Measurements from ENCODE around the gene RAB11FIP4.

Gene RAB11FIP4

GRCh38 chr17:31566992-31567373 is 175.5 kb downstream of the RAB11FIP4 start:
- no peak for DNase-seq (ENCODE audit: low read depth)

- no peak for DNase-seq (ENCODE audit: low read depth)
Measured at GRCh38 chr17:31568121-31568520, 176.6 kb downstream of the RAB11FIP4 start.

- DNase-seq (ENCODE audit: low read depth), result no peak
Measured at GRCh38 chr17:31568539-31568938, 177.1 kb downstream of the RAB11FIP4 start.

GRCh38 chr17:31570231-31570630 is 178.8 kb downstream of the RAB11FIP4 start:
- no peak for DNase-seq (ENCODE audit: low read depth)

- peak; percentile 90 for DNase-seq (ENCODE audit: low read depth)
Measured at GRCh38 chr17:31570951-31571892, 179.7 kb downstream of the RAB11FIP4 start.

- no peak for DNase-seq (ENCODE audit: low read depth)
Measured at GRCh38 chr17:31572341-31572740, 180.9 kb downstream of the RAB11FIP4 start.

GRCh38 chr17:31573047-31573446 is 181.6 kb downstream of the RAB11FIP4 start:
- DNase-seq (ENCODE audit: low read depth), result no peak

- DNase-seq (ENCODE audit: low read depth), result no peak
Measured at GRCh38 chr17:31573861-31574260, 182.4 kb downstream of the RAB11FIP4 start.

- no peak for DNase-seq (ENCODE audit: low read depth)
Measured at GRCh38 chr17:31574458-31574857, 183.0 kb downstream of the RAB11FIP4 start.

- DNase-seq (ENCODE audit: low read depth), result no peak
Measured at GRCh38 chr17:31575043-31575442, 183.6 kb downstream of the RAB11FIP4 start.

DNA sequence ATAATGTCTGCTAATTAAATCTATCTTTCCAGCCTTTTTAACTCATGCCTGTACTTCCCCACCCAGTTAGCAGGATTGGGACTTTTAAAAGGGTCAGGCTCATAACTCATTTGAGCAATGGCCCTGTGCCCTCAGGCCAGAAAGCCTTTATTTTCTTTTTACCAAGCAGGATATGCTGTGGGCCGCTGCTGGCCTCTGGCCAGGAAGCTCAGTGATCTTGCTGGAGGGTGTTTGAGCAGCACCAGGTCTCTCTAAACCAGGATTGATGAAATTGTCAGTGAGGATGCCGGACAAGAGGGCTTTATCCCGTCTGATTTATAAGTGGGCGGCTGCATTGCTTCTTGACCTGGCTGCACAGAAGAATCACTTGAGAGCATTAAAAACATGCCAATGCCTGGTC is 187.8 kb downstream of the RAB11FIP4 start:
- DNase-seq (ENCODE audit: low read depth), result peak; percentile 88

DNA sequence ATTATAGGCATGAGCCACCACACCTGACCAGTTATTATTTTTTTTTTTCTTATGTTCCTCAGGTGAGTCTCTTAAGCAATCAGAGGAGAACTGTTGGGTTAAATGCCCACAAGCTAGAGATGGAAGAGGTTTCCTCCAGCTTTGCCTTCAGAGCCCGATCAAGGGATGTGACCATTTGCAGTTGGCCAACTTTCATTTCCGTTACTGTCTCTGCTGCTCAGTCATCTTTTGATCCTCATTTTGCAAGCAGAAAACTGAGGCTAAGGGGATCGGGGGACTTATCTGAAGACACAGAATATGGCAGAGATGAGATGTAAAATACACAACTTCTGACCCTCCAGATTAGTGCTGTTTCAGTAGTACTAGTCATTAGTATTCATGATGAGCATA is 188.8 kb downstream of the RAB11FIP4 start:
- no peak for DNase-seq (ENCODE audit: low read depth)

- DNase-seq (ENCODE audit: low read depth), result peak; percentile 95
Measured at GRCh38 chr17:31580706-31581490, 189.4 kb downstream of the RAB11FIP4 start.

GRCh38 chr17:31581491-31581890 is 190.0 kb downstream of the RAB11FIP4 start:
- DNase-seq (ENCODE audit: low read depth), result peak; percentile 60

GRCh38 chr17:31582151-31582907 is 190.9 kb downstream of the RAB11FIP4 start:
- peak; percentile 52 for DNase-seq (ENCODE audit: low read depth)

- DNase-seq (ENCODE audit: low read depth), result no peak
Measured at GRCh38 chr17:31583772-31584356, 192.4 kb downstream of the RAB11FIP4 start.

DNA sequence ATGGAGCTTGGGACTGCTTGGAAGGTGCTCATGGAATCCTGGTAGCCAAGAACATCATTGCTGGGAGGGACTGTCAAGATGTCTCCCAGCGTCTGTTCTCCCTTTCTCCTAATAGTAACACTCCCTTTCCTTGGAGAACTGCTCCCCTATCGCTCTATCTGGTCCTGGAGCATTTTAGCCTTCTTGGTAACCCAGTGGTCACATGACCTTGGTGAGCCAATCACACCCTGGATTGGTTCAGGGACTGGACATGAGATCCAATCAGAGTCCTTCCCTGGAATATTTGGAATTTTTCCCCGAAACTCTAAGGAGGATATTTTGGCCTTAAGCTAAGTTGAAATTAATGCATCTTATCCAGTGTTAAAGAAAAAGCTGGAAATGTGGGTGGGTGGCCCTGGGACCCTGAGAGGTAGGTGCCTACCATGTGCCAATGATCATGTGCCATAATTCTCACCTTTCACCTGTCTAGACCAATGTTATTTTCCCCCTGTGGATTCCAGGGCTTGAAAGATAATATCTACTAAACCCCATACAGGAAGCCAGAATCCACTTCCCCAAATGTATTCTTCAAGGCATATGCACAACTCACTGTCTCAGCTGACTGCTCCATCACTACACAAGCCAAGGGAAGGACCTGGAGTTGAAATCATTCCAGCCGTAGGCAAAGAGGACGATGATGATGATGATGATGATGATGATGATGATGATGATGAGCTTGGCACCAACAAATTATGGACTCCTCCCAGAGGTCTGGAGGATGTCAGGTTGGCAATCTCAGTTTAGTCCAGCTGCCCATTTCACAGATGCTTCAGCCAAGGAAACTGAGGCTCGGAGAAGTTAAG is 193.2 kb downstream of the RAB11FIP4 start:
- no peak for DNase-seq (ENCODE audit: low read depth)

DNA sequence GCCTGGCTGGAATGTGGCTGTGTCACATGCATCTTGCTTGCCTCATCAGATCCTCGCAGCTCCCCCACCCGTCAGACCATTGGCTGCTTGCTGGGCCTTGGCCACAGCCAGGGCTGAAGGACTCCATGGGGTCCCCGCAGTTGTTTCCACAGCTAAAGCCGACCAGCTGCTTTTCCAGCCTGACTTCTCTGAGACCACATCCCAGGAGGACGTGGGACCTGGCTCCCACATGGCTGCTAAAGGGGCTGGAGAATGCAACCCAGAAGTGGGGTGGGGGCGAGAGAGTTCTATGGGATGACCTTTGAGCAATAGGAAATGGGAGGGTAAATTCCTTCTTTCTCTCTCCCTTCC is 193.8 kb downstream of the RAB11FIP4 start:
- no peak for DNase-seq (ENCODE audit: low read depth)

DNA sequence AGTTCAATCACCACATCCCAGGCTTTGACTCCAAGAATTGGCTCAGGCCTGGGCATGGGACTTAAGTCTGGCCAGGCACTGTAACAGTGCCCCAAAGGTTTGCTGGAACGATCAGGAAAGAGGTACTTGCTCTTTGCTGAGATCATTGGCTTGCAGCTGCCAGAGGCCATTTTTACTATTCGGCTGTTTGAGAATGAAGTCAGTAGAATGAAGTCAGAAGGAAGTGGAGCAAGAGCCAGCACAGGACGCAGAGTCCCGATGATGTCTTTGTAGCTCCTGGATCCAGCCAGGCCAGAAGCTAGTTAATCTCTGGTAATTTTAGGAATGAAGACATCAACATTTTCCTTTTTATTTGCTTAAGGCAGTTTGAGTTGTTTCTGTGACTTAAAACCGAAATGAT is 195.5 kb downstream of the RAB11FIP4 start:
- peak; percentile 79 for DNase-seq (ENCODE audit: low read depth)

DNA sequence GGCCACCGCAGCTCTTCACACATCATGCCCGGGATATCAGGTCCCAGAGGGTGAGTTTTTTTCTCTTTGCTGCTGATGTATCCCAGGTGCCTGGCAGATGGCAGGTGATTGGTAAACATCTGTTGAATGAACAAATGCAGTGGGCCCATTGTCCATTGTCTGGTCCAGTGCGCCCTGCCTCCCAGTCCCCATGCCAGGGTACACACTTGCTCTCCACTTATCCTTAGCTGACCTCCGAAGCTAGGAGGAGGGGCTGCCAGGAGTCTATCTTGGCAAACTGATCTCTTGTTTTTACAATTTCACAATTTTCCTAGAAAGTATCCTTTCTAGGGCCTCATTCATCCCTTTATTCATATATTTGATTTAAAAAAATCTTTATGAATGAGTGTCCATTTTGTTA is 196.0 kb downstream of the RAB11FIP4 start:
- DNase-seq (ENCODE audit: low read depth), result no peak

Measured in EH (cell line).